NCI-H748 treated with DMSO at 0.1 percent for 48 hours (cell line): Measurements from ENCODE around the gene SOST.
A peak's percentile ranks its signal among the peaks of the same experiment; 100 is the strongest.

Experiments
- DNase-seq: peaks from one replicate; lab custom pipeline; 2025; lab: John Stamatoyannopoulos, UW

SOST gene

GRCh38 chr17:43741636-43742035 is 17.0 kb downstream of the SOST start:
- DNase-seq: no peak

- no peak for DNase-seq
These were observed 18.1 kb downstream of the SOST start for GRCh38 chr17:43740541-43740940.

GRCh38 chr17:43737722-43738121 is 20.9 kb downstream of the SOST start:
- no peak for DNase-seq

GRCh38 chr17:43736389-43736788 is 22.2 kb downstream of the SOST start:
- no peak for DNase-seq

GRCh38 chr17:43734376-43734775 is 24.2 kb downstream of the SOST start:
- DNase-seq: no peak

GRCh38 chr17:43733956-43734355 is 24.6 kb downstream of the SOST start:
- DNase-seq: no peak

GRCh38 chr17:43732958-43733357 is 25.6 kb downstream of the SOST start:
- DNase-seq: no peak

GRCh38 chr17:43728081-43728480 is 30.5 kb downstream of the SOST start:
- DNase-seq: no peak

- DNase-seq: no peak
These were observed 34.8 kb downstream of the SOST start for GRCh38 chr17:43723697-43724359.

- DNase-seq: no peak
These were observed 35.5 kb downstream of the SOST start for GRCh38 chr17:43722870-43723665.

- no peak for DNase-seq
These were observed 36.3 kb downstream of the SOST start for GRCh38 chr17:43722269-43722619.

- DNase-seq: no peak
These were observed 36.9 kb downstream of the SOST start for GRCh38 chr17:43721537-43722268.

- DNase-seq: peak; percentile 15
These were observed 38.1 kb downstream of the SOST start for GRCh38 chr17:43720311-43721060.

GRCh38 chr17:43719578-43719977 is 39.0 kb downstream of the SOST start:
- DNase-seq: no peak

GRCh38 chr17:43718544-43718943 is 40.0 kb downstream of the SOST start:
- DNase-seq: peak; percentile 79

GRCh38 chr17:43717913-43718312 is 40.7 kb downstream of the SOST start:
- no peak for DNase-seq

GRCh38 chr17:43714465-43715149 is 44.0 kb downstream of the SOST start:
- no peak for DNase-seq

- peak; percentile 12 for DNase-seq
These were observed 45.0 kb downstream of the SOST start for GRCh38 chr17:43713494-43714162.

GRCh38 chr17:43712397-43712796 is 46.2 kb downstream of the SOST start:
- DNase-seq: no peak

GRCh38 chr17:43710101-43710500 is 48.5 kb downstream of the SOST start:
- no peak for DNase-seq

- no peak for DNase-seq
These were observed 49.4 kb downstream of the SOST start for GRCh38 chr17:43709210-43709609.
